ENCODE results near the gene PDCD4.
"Not testable (repeated sequence)": the region's sequence is repeated elsewhere in the genome, so short reads cannot be mapped to it uniquely, and the experiment has no call there.

The PDCD4 gene

DNA sequence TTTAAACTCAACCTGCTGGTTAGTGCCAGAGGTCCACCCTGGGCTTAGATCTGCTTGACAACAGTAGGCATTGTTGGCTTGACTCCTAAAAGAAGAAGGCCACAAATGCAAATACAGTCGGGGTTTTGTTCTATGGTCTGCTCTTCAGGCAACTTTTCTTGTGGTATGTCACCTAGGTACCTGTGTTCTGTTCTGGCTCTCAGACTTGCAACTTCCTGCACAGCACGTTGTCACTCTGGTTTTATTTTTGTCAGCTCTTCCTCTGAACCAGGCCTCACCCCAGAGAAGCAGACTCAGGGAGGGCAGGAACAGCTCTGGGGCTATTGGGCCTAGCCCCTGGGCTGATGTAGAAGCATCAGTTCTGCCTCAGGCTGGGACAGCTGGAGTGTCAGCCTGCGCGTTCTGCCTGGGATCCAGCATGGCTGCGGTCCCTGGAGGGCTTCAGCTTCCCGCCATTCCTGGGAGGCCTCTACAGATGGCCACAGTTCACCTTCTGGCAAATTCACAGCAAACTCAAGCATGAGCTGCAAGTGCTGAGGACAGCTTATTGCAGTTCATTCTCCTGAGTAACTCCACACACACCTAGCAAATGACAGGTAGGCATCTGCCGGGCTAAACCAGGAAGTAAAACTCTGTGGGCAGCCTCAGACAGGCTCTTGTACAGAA lies 11.0 kb upstream of the PDCD4 start:
- DNase-seq (ENCODE audit: low read depth in 4 of 4, low spot score in 1 of 4): no peak

GRCh38 chr10:110861476-110861875 lies 10.3 kb upstream of the PDCD4 start:
- no peak for DNase-seq (ENCODE audit: low read depth in 4 of 4, low spot score in 1 of 4)

DNA sequence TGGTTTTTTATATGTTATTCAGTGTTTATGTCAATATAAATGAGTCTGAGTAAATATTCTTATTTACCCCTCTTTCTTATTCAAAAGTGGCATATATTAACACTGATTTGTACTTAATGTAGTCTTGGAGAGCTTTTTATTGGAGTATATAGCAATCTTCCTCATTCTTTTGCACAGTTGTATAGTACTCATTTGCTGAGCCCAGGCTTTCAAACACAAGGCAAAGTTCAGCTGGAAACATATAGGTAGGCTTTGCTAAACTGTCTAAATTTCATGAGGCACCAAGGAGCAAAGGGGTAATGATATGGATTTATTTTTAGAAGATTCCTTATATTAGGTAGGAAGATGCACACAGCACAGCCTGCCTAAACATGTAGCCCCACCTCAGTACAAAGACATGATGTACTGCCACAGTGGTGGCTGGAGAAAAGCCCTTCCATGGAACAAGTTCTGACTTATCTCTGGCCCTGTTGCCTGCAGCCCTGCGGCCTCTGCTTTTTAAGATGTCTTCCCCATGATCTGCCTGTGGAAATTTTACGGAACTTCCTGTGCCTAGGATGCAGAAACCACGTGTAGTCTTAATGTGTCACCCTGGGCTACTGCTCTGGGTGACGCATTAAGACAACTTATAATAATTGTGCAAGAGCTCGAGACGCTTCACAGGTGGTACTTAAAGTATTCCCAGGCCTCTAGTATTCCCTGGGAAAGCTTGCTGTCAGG lies 9.6 kb upstream of the PDCD4 start:
- DNase-seq (ENCODE audit: low read depth in 4 of 4, low spot score in 1 of 4): no peak

GRCh38 chr10:110862961-110863360 lies 8.8 kb upstream of the PDCD4 start:
- no peak for DNase-seq (ENCODE audit: low read depth in 4 of 4, low spot score in 1 of 4)

DNA sequence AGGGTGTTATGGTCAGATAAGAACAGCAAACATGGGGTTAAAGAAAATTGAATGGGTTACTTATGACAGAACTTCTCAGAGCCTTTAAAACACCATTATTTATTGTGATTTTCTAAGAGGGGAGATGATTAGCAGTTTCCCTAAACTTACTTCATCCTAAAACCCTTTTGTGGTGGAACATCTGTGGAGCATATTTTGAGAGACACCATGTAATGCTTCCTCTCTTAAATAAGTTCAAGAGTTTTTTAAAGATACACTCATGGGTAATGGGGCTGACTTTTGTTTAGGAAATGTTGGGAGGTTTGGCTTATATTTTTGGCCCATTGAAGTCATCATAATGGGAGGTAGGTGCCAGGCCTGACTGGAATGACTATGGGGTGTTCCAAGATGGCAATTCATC lies 8.4 kb upstream of the PDCD4 start:
- DNase-seq (ENCODE audit: low read depth in 4 of 4, low spot score in 1 of 4): no peak

- no peak for DNase-seq (ENCODE audit: low read depth in 4 of 4, low spot score in 1 of 4)
These were observed 7.8 kb upstream of the PDCD4 start for GRCh38 chr10:110863956-110864355.

DNA sequence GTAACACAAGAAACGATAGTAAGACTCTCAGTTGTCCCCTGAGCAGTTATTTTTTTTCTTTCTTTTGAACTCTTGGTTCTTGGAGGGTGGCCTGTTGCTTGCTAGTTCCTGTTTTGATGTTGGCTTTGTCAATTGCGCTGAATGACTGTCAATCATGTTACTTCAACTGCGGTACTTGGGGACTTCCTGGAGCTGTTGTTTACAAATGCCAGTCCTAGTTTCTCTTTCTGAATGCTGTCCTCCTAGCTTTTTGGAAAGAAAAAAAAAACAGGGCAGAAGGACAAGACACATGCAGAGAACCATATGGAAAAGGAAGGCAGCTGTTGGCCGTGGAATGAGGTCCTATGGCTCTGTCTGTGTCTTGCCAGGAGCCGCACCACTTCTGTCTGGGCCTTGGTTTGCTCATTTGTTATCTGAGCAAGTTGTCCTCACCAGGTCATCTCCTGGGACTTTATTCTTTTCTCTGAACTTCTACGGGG lies 7.0 kb upstream of the PDCD4 start:
- no peak for DNase-seq (ENCODE audit: low read depth in 4 of 4, low spot score in 1 of 4)

- DNase-seq (ENCODE audit: low read depth in 4 of 4, low spot score in 1 of 4): no peak
These were observed 6.4 kb upstream of the PDCD4 start for GRCh38 chr10:110865186-110865808.

DNA sequence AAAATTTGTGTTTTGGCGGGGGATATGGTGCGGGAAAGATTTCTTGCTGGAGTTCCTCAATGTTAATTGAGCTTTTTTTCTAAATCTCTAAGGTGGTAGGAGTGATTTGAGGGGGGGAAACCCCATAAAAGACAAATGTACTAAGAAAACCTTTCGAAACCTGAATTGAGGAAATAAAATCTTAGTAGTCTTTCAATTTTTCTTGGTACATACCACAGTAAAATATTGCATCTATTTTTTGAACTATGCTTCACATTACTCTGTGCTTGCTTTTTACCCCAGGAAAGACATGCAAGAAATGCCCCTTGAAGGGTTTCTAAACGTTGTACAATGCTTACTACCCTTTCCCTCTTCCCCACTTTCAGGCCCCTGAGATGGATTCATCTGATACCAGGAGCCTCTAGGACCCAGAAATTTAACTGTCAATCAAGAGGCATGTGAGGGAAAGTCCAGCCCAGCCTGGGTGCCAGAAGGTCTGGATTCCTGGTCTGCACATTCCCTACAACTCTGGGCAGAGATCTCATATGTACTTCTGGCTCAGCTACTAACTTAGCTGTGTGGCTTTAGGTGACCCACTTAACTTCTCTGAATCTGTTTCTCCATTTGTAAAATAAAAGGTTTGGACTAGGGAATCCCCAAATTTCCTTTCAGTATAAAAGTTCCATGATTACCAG lies 5.8 kb upstream of the PDCD4 start:
- no peak for DNase-seq (ENCODE audit: low read depth in 4 of 4, low spot score in 1 of 4)

DNA sequence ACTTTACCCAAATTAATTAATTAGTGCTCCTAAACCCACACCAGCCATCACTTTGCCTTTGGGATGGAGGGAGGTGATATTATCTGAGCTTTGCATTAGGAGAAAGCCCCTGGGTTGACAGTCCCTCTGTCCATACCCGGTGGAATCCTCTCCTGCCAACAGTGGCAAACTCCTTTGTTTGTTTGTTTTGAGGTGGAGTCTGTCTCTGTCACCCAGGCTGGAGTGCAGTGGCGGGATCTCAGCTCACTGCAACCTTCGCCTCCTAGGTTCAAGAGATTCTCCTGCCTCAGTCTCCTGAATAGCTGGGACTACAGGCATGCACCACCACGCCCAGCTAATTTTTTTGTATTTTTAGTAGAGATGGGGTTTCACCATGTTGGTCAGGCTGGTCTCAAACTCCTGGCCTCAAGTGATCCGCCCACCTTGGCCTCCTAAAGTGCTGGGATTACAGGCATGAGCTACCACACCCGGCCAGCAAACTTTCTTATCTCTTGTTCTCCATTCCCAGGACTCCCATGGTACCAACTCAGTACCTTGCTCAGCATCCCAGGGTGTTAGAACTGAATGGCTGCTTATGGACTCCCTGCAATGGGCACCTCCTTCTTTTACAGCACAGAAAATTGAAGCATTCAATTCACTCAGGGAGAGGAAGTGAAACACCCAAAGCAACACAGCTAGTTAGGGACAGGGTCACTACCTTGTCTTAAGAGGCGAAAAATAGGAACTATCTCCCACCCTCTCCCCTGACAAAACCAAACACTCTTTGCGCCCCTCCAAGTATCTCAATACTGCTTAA lies 4.5 kb upstream of the PDCD4 start:
- not testable (repeated sequence) for DNase-seq (ENCODE audit: low read depth in 4 of 4, low spot score in 1 of 4)

DNA sequence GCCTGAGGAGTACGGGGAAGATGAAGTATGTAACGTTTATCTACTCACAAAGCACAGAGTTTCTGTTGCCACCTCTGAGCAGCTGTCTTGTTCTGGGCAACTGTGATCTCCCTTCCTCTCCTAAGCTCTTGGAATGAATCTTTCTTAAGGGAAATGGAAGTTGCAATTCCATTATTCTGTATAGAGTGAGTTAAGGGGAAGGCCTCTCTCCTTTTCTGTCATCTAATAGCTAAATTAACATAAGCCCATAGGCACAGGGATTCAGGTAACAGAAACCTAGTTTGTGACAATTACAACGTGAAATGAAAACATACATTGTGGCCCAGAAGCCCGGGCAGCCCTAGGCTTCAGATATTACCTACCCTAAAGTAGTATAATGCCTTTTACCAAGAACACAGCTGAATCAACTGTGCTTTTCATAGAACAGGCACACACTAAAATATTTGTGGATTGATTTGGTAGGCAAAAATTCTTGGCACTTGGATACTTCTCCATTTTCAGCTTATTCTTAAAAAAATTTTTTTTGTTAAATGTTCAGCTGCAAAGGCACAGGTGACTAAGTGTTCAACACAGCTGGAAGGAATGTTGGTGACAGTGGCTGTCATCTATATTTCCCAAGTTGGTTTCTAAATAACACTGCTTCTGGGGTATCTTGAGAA lies 3.8 kb upstream of the PDCD4 start:
- no peak for DNase-seq (ENCODE audit: low read depth in 4 of 4, low spot score in 1 of 4)

DNA sequence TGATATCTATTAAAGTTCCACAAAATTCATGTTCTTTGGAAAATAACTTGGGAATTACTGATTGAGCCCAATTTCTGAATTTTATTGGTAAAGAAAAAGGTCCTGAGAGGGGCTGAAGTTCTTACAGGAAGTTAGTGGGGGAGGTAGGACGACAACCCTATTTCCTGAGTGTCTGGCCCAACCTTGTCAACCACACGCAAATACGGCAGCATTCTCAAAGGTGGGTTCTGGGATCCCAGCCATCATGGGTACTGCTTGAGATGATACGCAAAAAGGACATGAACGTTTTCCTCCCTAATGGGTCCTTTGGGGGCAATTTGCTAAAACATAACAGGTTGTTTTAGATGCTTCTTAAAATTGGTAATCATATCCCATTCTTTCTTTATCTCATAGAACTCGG lies 2.7 kb upstream of the PDCD4 start:
- DNase-seq (ENCODE audit: low read depth in 4 of 4, low spot score in 1 of 4): no peak

DNA sequence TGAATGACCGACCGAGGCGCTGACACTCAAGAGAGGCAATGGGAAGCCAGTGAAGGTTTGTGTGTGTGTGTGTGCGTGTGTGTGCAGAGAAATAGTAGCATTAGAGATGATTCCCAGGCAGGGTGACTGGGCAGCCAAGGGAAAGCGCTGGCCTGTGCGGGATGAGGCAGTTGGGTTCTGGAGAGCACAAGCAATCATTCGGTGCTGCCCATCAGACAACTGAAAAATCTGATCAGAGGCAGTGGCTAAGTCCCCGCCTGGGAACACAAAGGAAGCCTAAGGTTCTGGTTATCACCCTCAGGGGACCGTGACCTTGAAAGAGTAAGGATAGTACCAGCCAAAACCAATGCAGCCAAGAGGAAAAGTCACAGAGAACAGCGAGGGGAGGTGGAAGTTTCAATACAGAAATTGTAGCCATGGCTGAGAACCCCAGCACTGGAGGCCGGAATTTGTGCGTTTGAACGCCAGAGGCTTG lies 868 bp upstream of the PDCD4 start:
- no peak for DNase-seq (ENCODE audit: low read depth in 4 of 4, low spot score in 1 of 4)

DNA sequence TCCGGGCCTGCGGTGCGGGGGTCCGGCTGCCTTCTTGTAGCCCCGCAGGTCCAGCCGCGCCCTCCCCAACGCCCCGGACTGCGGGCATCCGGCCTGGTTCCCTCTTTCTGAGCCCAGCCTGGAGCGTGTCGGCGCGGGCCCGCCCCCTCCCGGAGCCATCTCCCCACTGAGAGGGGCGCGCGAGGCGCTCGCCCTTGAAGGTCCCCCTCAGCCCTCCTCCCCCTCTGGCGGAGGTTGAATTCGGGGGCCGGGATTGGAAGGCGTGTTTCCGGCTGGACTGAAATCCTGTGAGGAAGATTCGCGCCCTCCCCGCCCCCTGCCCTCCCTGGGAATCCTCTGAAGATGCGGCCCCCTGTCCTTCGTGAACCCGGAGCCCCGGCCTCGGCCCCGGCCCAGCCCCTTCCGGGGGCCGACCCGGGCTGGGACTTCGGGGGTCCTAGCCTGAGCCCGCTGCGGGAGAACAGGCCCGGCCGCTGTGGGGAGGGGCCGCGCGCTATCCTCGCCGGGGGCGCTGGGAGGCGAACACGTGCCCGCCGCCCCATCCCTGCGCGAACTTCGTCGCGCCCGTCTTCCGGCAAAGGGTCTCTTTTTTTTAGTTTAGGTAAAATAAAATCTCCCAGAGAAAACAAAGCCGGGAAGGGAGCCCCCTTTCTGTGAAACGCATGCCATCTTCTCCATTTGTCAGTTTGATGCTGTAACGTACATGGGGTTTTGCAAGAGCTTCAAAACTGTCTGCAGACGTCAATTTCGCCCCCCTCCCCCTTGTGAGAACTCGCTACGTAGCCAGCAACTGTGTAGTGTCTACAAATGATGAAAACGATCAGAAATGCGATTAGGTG lies 636 bp downstream of the PDCD4 start:
- peak in 3 of 4 experiments; percentile 47 to 65 (median 55) for DNase-seq (ENCODE audit: low read depth in 4 of 4, low spot score in 1 of 4)

GRCh38 chr10:110872984-110873923 lies 1.5 kb downstream of the PDCD4 start:
- DNase-seq (ENCODE audit: low read depth in 4 of 4, low spot score in 1 of 4): no peak

DNA sequence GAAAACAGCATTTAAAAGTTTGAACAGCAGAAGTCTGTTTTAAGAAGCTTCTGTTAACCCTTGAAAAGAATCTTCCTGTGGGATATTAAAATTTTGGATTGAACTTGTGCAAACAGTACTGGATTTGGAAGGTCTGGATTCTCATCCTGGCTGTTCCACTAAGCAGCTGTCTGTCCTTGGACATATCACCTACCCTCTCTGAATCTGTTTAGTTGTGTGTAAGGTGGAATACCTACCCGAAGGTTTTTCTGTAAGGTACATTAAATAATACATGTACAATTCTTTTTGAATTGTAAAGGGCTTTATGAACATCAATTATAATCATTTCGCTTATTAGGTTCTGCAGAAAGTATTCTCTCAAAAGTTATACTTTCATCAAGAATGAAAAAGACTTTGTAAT lies 2.2 kb downstream of the PDCD4 start:
- no peak for DNase-seq (ENCODE audit: low read depth in 4 of 4, low spot score in 1 of 4)

GRCh38 chr10:110876000-110876399 lies 4.3 kb downstream of the PDCD4 start:
- no peak for DNase-seq (ENCODE audit: low read depth in 4 of 4, low spot score in 1 of 4)

DNA sequence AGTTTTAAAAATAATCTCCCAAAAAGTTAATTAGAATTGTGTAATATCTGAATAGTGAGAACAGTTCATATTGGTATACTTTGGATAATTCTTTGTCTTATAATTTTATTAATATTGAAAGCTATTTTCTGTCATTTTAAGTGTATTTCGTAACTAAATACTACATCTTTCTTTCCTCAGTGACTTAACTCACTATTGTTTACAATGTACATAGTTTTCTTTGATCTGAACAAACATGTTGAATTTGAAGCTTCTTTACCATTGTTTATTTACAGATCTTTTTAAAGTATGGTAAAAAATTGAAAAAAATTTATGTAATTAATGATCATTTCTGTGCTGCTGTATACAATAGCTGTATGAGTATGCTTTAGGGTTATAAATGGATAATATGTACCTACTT lies 5.1 kb downstream of the PDCD4 start:
- no peak for DNase-seq (ENCODE audit: low read depth in 4 of 4, low spot score in 1 of 4)

All from stimulated activated CD4-positive, alpha-beta T cell treated with anti-CD3 and anti-CD28 coated beads, Interleukin-1b, Interleukin-23, amount 100 ng/mL, for 24 hours (primary cell).